Smooth muscle cell (in vitro differentiated cells): ENCODE data around the gene FBXO34. TPM values are rescaled to one million over a fixed set of nuclear protein-coding genes. Genes with fewer than 3 reads are reported as not detected.

Experiments used
- DNase-seq: peaks from one replicate; lab custom pipeline; 2025; ENCODE audit not compliant: unreplicated experiment; lab: John Stamatoyannopoulos, UW
- H2AFZ ChIP-seq: fragments of 200-600 bp; sonication (generic); 2 replicates; pipeline ENCODE4 v1.6.0; 2016; ENCODE audit warnings: antibody characterized with exemption, low read depth, mild to moderate bottlenecking
- H3F3A ChIP-seq: fragments of 200-600 bp; sonication (generic); 2 replicates; pipeline ENCODE4 v1.6.0; 2017; ENCODE audit warnings: antibody characterized with exemption, low read depth
- H3K27ac ChIP-seq: fragments of 200-600 bp; sonication (generic); 2 replicates; pipeline ENCODE4 v1.5.1; 2016; ENCODE audit warnings: low read depth, mild to moderate bottlenecking
- H3K27me3 ChIP-seq: fragments of 200-600 bp; sonication (generic); 2 replicates; pipeline ENCODE4 v1.6.1; 2016; ENCODE audit warnings: low read depth, mild to moderate bottlenecking
- H3K36me3 ChIP-seq: fragments of 200-600 bp; sonication (generic); 2 replicates; pipeline ENCODE4 v1.5.1; 2016; ENCODE audit warnings: low read depth
- H3K4me1 ChIP-seq: fragments of 200-600 bp; sonication (generic); 2 replicates; pipeline ENCODE4 v1.5.1; 2016; ENCODE audit warnings: low read depth
- H3K4me2 ChIP-seq: fragments of 200-600 bp; sonication (generic); 2 replicates; pipeline ENCODE4 v1.6.0; 2016; ENCODE audit warnings: mild to moderate bottlenecking
- H3K4me3 ChIP-seq: fragments of 200-600 bp; sonication (generic); 2 replicates; pipeline ENCODE4 v1.5.1; 2016; ENCODE audit warnings: mild to moderate bottlenecking
- H3K79me2 ChIP-seq: fragments of 200-600 bp; sonication (generic); 2 replicates; pipeline ENCODE4 v1.6.0; 2016; ENCODE audit warnings: low read depth, mild to moderate bottlenecking
- H3K9ac ChIP-seq: fragments of 200-600 bp; sonication (generic); 2 replicates; pipeline ENCODE4 v1.6.0; 2016; ENCODE audit warnings: low read depth
- H3K9me3 ChIP-seq: fragments of 200-600 bp; sonication (generic); replicated peaks from 2 replicates; pipeline ENCODE4 v1.5.1; 2016; ENCODE audit warnings: low read depth
- H4K20me1 ChIP-seq: fragments of 200-600 bp; sonication (generic); 2 replicates; pipeline ENCODE4 v1.6.0; 2016; ENCODE audit warnings: low read depth
- CTCF ChIP-seq: fragments of 200-600 bp; sonication (generic); IDR thresholded peaks from 2 replicates; pipeline ENCODE4 v1.5.1; 2017; ENCODE audit warnings: borderline replicate concordance, mild to moderate bottlenecking, antibody characterized with exemption; ENCODE audit not compliant: insufficient read depth, poor library complexity, severe bottlenecking
- WGBS: methylation state at CpG from one replicate; pipeline ENCODE4 v1.1.7; 2016; ENCODE audit warnings: low lambda C conversion rate; 5-methylcytosine and 5-hydroxymethylcytosine counted together
- polyA plus RNA-seq: library from polyadenylated mRNA; unstranded; fragments of >200 nt; fragmentation: Nextera tagmentation; extraction: Ambion mirVana; gene quantifications from 2 replicates; pipeline ENCODE4 v1.2.1, GENCODE V29; 2016
- total RNA-seq: library from RNA; depleted of rRNA; stranded (reverse); fragments of >200 nt; gene quantifications from 2 replicates; pipeline ENCODE4 v1.2.3, GENCODE V29; 2014

The FBXO34 gene
- total and polyA plus RNA-seq, 2 experiments from 2014 or later: 17.4 to 23.9 TPM

- Histone ChIP-seq H3K4me1 (no peaks in the 10 kb centered on the region), H4K20me1 (peaks cover 99% of the 10 kb centered on the region), H2AFZ (no peak overlapping the region), H3K4me2 (no peak overlapping the region), H3K4me3 (no peak overlapping the region), H3K36me3 (no peaks in the 10 kb centered on the region), H3K79me2 (peaks cover 98% of the 10 kb centered on the region), H3F3A (no peaks in the 10 kb centered on the region), H3K27me3 (no peaks in the 10 kb centered on the region), H3K9ac (no peak overlapping the region), H3K9me3 (no peaks in the 10 kb centered on the region), H3K27ac (no peak overlapping the region)
- 76% methylated on average over 13 of the region's 13 CpGs for WGBS
- no peak for TF ChIP-seq CTCF
- DNase-seq: no peak
These were observed 13.9 kb downstream of the FBXO34 start for GRCh38 chr14:55285048-55285652.

GRCh38 chr14:55288439-55288838 is 17.2 kb downstream of the FBXO34 start:
- Histone ChIP-seq H3K27ac (no peak overlapping the region), H3K4me1 (no peaks in the 10 kb centered on the region), H3K9ac (no peak overlapping the region), H3F3A (no peaks in the 10 kb centered on the region), H3K79me2 (peaks cover 100% of the 10 kb centered on the region), H4K20me1 (peaks cover 100% of the 10 kb centered on the region), H3K36me3 (no peaks in the 10 kb centered on the region), H2AFZ (no peak overlapping the region), H3K9me3 (no peaks in the 10 kb centered on the region), H3K4me3 (no peak overlapping the region), H3K27me3 (no peaks in the 10 kb centered on the region), H3K4me2 (no peak overlapping the region)
- 96% methylated on average over 6 of the region's 6 CpGs for WGBS
- DNase-seq: no peak
- no peak for TF ChIP-seq CTCF

- H3K27me3 ChIP-seq: no peaks in the 10 kb centered on the region
- peaks cover 100% of the 10 kb centered on the region for H4K20me1 ChIP-seq
- H3K4me2 ChIP-seq: no peak overlapping the region
- H3K4me3 ChIP-seq: no peak overlapping the region
- H3K36me3 ChIP-seq: no peaks in the 10 kb centered on the region
- 100% methylated on average over 3 of the region's 3 CpGs for WGBS
- H3K9ac ChIP-seq: no peak overlapping the region
- no peak overlapping the region for H3K27ac ChIP-seq
- H3K79me2 ChIP-seq: peaks cover 97% of the 10 kb centered on the region
- no peaks in the 10 kb centered on the region for H3F3A ChIP-seq
- H3K9me3 ChIP-seq: no peaks in the 10 kb centered on the region
- no peak overlapping the region for H2AFZ ChIP-seq
- H3K4me1 ChIP-seq: no peaks in the 10 kb centered on the region
- no peak for DNase-seq
- no peak for TF ChIP-seq CTCF
These were observed 20.4 kb downstream of the FBXO34 start for GRCh38 chr14:55291480-55292081.

- H3K9me3 ChIP-seq: no peaks in the 10 kb centered on the region
- no peak for TF ChIP-seq CTCF
- H3K27me3 ChIP-seq: no peaks in the 10 kb centered on the region
- H3K4me2 ChIP-seq: no peak overlapping the region
- H4K20me1 ChIP-seq: peaks cover 98% of the 10 kb centered on the region
- 96% methylated on average over 3 of the region's 3 CpGs for WGBS
- no peaks in the 10 kb centered on the region for H3K36me3 ChIP-seq
- peaks cover 91% of the 10 kb centered on the region for H3K79me2 ChIP-seq
- H2AFZ ChIP-seq: no peak overlapping the region
- no peaks in the 10 kb centered on the region for H3F3A ChIP-seq
- H3K4me3 ChIP-seq: no peak overlapping the region
- H3K27ac ChIP-seq: no peak overlapping the region
- no peak overlapping the region for H3K9ac ChIP-seq
- DNase-seq: no peak
- no peaks in the 10 kb centered on the region for H3K4me1 ChIP-seq
These were observed 23.4 kb downstream of the FBXO34 start for GRCh38 chr14:55294603-55295002.
